Activated CD8-positive, alpha-beta memory T cell treated with anti-CD3 and anti-CD28 coated beads, Interleukin-2, amount 50 U/mL, for 48 hours (primary cell): ENCODE results near the gene DHX34.
A peak's percentile ranks its signal among the peaks of the same experiment; 100 is the strongest.

Experiments used
- DNase-seq: peaks from one replicate; pipeline ENCODE4 v3.0.0-alpha.2; 2020

The DHX34 gene

DNA sequence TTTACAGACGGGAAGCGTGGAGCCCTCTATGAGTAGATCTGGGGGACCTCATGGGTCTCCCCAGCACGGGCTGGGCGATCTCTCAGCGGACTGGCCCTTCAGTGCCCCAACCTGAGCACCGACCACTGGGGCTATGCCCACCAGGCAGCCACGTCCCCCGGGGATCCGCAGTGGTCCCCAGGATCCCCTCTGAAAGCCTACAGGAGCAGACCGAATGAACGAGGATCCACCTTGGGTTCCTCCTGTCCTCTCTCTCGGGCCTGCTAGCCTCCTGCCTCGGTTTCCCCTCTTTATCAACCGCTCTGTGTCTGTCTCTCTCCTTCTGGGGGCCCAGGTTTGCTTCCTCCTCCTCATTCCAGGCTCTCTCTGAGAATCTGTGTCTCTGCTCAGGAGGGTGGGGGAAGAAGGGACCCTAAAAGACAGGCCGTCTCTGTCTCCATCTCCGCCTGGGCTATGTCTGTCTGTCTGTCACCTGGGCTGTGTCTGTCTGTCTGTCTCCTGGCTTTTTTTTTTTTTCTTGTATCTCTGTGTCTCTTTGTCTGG lies 72.2 kb downstream of the DHX34 start:
- DNase-seq = no peak

DNA sequence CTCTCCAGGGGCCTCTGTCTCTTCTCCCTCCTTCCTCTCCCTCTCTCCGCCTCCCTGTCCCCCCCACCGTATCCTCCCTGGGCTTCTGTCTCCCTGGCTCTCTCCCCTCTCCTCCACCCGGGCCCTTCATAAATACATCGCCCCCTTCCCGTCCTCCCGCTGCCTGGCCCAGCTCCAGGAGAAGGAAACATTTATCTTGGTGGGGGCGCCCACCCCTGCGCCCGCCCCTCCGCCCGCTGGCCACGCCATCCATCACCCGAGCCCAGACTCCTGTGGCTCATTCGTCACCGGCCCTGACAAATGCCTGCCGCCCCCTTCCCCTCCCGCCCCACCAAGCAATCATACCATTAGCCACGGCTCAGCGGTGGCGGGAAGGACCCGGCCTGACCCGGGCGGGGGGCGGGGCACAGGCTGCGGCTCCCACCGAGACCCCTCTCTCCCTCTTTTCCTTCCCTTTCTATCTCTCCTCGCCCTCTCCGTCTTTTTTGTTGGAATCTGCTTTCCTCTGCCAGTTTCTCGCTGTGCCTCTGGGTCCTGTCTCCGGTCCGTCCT lies 72.8 kb downstream of the DHX34 start:
- no peak for DNase-seq

DNA sequence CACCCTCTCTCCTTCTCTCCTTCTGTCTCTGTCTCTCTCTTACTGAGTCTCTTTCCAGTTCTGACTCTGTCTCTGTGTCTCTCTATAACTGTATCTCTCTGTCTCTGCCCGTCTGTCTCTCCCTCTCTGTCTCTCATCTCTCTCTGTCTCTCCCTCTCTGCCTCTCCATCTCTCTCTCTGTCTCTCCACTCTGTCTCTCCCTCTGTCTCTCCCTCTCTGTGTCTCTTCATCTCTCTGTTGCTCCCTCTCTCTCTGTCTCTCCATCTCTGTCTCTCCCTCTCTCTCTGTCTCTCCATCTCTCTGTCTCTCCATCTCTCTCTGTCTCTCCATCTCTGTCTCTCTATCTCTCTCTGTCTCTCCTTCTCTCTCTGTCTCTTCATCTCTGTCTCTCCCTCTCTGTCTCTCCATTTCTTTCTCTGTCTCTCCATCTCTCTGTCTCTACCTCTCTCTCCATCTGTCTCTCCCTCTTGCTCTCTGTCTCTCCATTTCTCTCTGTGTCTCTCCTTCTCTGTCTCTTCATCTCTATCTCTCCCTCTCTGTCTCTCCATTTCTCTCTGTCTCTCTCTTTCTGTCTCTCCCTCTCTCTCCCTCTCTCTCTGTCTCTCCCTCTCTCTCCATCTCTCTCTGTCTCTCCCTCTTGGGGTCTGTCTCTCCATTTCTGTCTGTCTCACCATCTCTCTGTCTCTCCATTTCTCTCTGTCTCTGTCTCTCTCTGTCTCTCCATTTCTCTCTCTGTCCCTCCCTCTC lies 73.5 kb downstream of the DHX34 start:
- DNase-seq = no peak

DNA sequence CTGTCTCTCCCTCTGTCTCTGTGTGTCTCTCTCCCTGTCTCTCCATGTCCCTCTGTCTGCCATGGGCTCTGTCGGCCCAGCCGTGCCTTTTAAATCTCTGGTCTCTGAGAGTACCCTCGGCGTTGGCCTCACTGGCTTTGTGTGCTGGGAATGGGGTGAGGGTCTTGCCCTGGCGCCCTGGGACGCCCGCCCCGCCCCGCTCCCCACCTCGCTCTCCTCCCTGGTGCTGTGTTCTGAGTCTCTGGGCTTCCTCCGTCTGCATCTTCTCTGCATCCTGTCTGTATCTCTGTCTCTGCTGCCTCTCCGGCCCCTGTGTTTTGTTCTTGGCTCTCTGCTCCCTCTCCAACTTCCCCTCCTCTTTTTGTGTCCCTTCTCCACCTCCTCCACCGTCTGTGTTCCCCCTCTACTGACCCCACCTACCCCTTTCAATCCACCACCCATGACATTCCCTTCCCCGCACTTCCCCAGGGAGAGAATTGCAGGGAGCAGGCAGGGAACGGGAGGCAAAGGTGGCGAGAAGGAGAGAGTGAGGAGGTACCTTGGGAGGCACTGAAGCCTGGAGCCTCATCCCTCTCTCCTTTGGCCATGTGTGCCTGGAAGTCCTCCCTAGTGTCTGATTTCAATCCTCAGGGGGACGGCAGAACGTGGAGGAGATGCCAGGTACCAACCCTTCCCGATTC lies 74.2 kb downstream of the DHX34 start:
- no peak for DNase-seq

DNA sequence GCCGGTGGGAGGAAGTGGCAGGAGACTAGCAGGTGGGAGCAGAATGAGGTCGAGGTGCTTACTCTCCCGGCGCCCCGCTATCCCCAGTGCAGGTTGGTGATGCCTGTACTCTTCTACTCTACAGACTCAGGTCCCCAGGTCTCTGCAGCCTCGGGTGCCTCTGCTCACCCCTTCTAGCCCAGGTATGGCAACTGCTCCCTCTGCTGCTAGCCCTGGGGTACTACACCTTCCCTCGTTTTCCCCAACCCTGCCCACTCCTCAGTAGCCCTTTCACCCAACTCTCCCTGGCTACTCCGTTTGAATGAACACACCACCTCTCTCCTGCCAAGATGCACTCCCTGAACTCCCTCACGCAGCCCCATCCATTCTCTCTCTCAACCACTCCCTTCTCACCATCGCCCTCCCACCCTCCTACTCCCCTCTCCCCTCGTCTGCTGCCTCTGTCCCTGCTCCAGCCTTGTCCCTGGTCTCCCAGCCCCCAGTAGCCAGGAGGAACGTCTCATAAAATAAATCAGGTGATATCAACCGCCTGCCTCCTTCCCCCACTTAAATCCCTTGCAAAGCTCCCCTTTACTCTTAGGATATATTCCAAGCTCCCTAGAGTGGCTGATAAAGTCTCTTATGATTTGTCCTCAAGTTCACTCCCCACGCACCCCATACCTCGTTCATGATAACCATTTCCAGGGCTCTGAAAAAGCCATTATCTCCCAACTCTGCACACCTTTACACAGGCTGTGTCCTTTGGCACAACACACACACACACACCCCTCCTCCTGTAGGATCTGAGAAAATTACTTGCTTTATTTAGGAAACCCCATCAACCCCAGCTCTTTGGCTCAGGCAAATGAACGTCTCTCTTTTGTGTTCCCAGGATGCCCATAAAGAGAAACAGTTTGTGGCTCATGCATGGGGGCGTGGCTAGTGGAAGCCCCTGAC lies 78.4 kb downstream of the DHX34 start:
- DNase-seq = peak; percentile 89

DNA sequence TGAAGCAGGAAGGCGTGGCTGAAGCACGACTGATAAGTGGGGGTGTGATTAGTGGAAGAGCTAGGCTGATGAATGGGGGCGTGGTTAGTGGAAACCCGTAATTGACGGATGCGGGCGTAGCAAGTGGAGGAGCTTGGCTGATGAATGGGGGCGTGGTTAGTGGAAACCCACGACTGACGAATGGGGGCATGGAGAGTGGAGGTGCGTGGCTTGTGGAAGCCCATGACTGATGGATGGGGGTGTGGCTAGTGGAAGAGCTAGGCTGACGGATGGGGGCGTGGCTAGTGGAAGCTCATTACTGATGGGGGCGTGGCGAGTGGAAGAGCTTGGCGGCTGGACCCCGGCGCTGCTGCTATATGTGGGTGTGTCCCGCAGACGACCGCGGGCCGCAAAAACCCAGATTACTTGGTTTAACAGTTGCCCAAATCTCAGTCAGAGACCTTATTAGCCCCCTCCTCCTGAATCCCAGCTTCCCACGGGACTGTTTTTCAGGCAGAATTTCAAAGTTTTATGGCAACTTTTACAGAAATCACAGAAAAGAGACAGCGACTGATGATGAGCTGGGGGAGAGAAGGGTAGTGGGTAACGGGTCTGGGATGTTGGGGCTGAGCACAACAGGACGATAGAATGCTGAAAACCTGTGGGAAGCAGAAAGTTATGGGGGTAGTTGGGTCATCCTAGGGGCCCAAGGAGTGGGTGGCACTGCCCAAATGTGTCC lies 79.2 kb downstream of the DHX34 start:
- DNase-seq = peak; percentile 90

DNA sequence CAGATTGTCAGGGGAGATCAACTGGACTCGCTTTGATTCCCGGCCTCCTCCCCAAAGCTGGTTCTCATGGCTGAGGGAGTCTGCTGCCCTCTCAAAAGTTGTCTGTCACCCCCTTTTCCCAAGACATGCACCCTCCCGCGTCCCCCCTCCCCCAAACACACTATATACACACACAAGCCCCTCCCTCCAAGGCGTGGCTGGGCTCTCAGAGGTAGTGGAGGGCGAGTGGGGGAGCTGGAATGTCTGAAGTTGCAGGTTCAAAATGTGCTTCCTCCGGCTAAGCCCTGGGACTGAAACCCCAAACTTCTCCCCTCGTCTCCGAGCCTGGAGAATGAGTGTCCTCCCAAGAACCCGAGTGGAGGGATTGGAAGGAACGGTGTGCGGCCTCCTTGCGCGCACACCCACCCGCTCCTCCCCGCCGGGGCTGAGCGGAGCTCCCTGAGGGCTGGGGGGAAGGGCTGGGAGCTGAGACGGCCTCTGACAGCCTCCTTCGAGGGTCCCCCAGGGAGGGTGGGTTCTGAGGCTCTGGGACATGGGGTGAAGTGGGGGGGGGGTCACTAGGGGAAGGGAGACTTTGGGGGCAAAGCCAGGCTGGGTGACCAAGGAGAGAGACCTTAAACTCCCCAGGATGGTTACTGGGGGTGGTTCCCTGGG lies 80.2 kb downstream of the DHX34 start:
- DNase-seq = no peak

DNA sequence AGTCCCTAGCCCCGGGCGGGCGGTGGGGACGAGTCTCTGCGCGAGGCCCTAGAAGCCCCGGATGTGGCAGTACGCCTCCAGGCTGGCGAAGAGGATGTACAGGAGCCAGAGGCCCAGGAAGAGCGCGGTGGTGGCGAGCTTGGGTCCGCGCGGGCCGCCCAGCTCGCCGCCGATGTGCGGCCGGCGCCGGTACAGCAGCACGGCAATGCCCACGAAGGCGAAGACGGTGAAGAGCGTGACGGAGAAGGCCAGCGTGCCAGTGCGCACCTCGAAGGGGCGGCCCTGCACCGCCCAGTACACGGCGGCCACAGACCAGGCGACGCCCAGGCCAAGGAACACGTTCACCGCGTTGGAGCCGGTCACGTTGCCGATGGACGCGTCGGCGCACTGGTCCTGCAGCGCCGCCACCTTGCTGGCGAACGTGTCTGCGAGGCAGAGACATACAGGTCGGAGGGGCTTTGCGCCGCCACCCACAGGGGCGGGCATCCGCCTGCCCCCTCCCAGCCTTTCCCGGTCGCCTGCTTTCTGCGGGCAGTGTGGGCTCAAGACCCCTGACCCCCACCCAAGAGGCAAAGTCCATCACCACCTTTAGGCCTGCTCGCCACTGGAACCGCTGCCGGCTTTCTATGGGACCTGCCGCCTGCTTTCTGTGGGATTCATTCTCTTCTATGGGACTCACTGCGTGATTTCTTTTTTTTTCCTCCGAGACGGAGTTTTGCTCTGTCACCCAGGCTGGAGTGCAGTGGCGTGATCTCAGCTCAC lies 81.1 kb downstream of the DHX34 start:
- peak; percentile 68 for DNase-seq

DNA sequence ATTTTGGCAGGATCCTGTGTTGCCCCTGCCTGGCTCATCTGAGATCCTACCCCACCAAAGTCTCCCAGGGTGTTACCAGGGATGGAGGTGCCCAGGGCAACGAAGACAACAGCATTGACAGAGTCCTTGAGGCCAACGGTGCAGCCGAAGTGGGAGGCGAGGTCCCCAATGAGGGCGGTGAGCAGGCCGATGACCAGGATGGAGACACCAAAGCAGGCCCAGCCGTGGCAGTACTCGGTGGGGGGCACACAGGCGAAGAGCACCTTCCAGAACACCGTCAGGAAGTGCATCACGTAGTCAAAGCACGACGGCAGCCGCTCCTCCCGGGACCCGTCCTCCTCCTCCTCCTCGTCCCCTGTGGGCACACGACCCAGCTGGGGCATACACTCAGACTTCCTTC lies 83.0 kb downstream of the DHX34 start:
- no peak for DNase-seq
